NCI-H524 treated with DMSO at 0.1 percent for 48 hours (cell line): ENCODE results near the gene TRRAP.
"Not testable (repeated sequence)": the region's sequence is repeated elsewhere in the genome, so short reads cannot be mapped to it uniquely, and the experiment has no call there.

Experiments
- DNase-seq: peaks from one replicate; lab custom pipeline; 2025; lab: John Stamatoyannopoulos, UW

The TRRAP gene

GRCh38 chr7:98878365-98879197 lies at the start of gene TRRAP:
TRRAP (plus strand) TSS chr7:98878532; CDS start chr7:98881151, 2,619 bp downstream.
- DNase-seq, result no peak

- no peak for DNase-seq
Observed at GRCh38 chr7:98830972-98831548, 47.3 kb upstream of the TRRAP start.

DNA sequence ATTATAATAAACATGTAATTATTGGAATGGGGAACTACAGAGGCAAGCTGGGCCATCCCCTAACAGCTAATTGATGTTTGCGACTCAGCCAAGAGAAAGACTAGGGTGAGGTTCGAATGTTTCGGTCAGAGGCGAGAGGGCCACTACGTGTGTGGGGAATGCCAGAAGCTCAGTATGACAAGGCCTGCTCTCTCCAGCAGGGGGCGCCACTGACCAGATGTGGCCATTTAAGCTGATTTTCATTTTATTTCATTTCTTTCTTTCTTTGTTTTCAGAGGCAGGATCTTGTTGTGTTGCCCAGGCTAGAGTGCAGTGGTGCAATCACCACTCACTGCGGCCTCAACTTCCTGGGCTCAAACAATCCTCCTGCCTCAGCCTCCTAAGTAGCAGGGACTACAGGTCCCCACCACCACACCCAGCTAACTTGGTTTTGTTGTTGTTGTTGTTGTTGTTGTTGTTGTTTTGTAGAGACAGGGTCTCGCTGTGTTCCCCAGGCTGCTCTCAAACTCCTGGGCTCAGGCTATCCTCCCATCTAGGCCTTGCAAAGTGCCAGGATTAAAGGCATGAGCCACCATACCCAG lies 46.6 kb upstream of the TRRAP start:
- no peak for DNase-seq

GRCh38 chr7:98833022-98833421 lies 45.3 kb upstream of the TRRAP start:
- no peak for DNase-seq

DNA sequence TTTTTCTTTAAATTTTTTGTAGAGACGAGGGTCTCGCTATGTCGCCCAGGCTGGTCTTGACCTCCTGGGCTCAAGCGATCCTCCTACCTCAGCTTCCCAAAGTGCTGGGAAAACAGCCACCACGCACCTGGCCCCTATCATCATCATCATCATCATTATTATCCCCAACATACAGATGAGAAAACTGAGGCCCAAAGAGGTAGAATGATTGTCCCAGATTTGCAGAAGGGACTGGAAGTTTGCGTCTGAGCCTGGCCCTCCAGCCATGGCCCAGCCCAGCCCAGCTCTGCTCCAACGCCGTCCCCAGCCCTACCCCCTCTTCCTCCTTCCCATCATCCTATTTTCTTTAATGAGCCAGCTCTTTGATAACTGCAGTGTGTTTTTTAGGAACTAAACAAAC lies 43.4 kb upstream of the TRRAP start:
- DNase-seq, result no peak

DNA sequence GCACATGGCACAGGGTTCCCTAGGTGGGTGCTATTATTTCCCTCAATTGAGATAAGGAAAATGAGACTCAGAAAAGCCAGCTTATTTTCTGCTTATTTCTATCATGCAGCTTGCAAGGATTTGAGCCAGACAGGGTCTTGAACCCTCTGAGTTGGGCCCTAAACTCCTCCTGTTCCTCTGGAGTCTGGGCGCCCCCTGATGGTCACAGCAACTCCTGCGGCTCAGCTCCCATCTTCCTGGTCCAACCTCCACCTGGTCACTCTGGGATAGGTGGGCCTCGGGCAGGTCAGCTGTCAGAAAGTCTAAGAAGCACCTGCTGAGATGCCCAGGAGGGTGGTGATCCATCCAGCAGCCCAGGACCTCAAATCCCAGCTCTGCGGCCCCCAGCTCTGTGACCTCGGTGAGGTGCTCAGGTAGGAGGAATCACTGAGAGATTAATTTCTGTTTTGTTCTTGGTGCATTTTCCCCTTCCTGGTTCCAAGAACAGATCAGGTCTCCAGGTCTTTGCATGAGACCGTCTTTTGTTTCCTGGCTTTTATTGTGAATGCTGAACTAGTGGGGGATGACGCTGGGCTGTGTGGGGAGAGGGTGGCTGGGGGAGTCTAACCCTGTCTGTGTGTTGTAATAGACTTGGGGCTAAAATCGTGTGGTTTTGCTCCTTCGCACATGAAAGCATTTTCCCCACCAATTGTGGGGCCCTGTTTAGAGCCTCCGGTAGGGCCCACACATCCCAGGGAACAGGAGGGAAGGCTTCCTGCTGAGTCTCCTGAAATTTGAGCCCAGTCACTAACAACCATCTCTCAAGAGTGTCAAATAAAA lies 41.3 kb upstream of the TRRAP start:
- DNase-seq, result no peak

GRCh38 chr7:98837630-98837972 lies 40.7 kb upstream of the TRRAP start:
- DNase-seq, result peak; percentile 87

- DNase-seq, result no peak
Observed at GRCh38 chr7:98840096-98840495, 38.2 kb upstream of the TRRAP start.

GRCh38 chr7:98840722-98841121 lies 37.6 kb upstream of the TRRAP start:
- no peak for DNase-seq

GRCh38 chr7:98841179-98841997 lies 36.9 kb upstream of the TRRAP start:
- DNase-seq, result no peak

GRCh38 chr7:98842552-98842951 lies 35.8 kb upstream of the TRRAP start:
- not testable (repeated sequence) for DNase-seq

- no peak for DNase-seq
Observed at GRCh38 chr7:98848918-98849317, 29.4 kb upstream of the TRRAP start.

DNA sequence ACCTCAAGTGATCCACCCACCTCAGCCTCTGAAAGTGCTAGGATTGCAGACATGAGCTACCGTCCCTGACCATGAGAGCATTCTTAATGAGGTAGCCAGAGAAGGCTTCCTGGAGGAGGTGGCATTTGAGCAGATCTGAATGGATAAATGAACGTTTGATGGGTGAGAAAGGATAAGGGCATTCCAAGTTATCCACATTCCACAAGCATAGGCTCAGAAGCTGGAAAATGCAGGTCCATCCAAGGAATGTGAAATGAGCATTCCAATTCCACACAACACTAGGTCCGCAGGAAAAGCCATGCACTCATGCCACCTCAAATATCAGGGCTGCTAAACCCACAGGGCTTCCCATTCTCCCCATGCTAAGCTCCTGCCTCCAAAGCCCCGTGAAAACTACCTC lies 25.5 kb upstream of the TRRAP start:
- DNase-seq, result no peak

DNA sequence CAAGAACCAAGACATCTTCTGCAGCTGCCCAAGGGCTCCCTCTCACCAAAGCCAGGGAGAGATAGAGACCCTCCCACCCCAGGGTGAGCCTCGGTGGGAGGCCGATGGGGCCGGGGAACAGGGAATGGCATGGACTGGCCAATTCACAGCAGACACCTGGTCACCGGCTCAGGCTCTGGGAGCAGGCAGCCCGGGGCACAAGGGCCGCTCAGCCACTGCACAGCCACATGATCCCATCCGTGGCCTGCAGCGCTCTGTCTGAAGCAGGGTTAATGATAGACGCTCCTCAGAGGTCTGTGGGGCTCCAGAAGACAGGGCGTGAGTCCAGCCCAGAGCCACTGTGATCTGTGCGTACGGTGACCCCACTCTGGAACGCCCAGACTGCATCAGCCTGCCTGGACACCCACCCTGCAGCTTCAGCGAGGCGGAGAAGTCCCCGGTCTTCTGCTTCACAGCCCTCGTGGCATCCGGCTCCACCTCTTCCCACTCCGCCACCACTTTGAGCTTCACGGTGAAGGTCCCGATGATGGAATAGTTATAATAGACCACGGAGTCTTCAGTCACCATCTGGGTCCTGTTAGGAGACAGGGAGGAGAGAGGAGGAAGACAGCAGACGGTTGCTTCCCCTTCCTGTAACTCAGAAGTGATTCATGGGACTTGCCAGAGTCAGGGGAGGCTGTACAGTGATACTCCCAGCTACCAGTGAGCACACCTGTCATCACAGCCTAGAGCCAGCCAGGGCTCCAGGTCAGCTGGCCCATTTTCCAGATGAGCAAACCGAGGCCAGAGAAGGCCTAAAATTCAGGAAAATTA lies 22.5 kb upstream of the TRRAP start:
- DNase-seq, result no peak

- no peak for DNase-seq
Observed at GRCh38 chr7:98860071-98860470, 18.3 kb upstream of the TRRAP start.

GRCh38 chr7:98862203-98862602 lies 16.1 kb upstream of the TRRAP start:
- DNase-seq, result no peak

GRCh38 chr7:98862716-98863420 lies 15.5 kb upstream of the TRRAP start:
- DNase-seq, result no peak

DNA sequence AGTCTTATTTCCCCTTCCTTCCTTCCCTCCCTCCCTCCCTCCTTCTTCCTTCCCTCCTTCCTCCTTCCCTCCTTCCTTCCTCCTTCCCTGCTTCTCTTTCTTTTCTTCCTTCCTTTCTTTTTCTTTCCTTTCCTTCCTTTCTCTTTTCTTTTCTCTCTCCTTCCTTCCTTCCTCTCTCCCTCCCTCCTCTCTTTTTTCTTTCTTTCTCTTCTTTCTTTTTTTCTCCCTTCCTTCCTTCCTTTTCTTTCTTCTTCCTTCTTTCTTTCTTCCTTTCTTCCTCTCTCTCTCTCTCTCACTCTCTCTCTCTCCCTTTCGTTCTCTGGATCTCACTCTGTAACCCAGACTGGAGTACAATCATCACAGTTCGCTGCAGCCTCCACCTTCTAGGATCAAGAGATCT lies 14.7 kb upstream of the TRRAP start:
- DNase-seq, result no peak

DNA sequence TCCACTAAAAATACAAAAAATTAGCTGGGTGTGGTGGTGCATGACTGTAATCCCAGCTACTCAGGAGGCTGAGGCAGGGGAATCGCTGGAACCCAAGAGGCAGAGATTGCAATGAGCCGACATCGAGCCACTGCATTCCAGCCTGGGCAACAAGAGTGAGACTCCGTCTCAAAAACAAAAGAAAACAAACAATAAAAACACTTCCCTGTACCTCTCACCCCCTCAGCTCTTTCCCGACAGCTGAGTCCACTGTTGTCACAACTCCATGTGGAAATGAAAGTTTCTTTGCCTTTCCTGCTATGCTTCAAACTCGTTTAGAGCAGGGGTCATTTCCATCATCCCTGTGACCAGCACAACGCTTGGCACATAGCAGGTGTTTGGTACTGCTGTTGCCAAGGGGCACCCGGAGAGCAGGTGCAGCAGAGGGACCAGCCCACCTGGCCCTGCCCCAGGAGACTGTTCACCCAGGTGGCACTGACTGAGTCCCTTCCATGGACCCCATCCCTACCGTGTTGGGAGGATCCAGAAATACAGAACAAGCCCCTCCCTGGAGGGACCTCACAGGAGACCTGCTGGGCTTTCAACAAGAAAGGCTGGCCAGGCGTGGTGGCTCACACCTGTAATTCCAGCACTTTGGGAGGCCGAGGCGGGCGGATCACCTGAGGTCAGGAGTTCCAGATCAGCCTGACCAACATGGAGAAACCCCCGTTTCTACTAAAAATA lies 13.4 kb upstream of the TRRAP start:
- DNase-seq, result no peak

DNA sequence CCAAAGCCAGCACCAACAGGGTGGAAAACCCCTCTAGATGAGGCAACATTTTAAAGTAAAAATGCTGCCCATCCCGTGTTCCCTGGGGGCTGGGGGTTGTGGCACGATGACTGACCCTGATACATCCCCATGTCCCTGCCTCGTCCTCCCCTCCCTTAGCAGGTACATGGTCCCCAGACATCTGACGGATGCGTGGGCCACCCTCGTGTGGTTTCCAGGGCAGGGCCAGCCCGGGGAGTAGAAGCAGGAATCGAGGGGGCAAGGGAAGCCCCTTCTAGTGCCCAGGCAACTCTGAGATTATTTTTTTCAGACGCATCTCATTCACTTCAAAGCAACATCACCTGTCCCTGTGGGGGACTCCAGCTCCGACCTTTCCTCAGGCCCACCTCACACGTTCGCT lies 12.0 kb upstream of the TRRAP start:
- DNase-seq, result no peak
